ENCODE data around the gene CACNA2D4.

CACNA2D4 gene

DNA sequence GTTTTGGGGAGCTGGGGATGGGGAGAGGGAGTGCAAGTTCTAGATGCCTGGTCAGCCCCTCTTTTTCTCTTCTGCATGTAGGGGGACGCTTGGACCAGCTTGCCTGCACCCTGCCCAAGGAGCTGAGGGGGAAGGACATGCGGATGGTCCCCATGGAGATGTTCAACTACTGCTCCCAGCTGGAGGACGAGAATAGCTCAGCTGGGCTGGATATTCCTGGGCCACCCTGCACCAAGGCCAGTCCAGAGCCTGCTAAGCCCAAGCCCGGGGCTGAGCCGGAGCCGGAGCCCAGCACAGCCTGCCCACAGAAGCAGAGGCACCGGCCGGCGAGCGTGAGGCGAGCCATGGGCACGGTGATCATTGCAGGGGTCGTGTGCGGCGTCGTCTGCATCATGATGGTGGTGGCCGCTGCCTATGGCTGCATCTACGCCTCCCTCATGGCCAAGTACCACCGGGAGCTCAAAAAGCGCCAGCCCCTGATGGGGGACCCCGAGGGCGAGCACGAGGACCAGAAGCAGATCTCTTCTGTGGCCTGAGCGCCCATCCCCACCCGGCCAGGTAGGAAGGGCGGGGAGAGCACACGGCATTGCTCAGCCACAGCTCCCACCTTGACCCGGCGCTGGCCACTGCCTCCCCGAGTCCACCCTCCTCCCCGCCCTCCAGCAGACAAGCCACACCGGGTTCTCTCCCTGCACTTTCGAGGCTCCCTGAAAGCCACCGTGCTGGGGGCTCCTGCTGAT lies 84.1 kb downstream of the CACNA2D4 start:
- no peak overlapping the region for H3K4me3 ChIP-seq (ENCODE audit: low read depth, low read length)
- in situ Hi-C loops (cut with HindIII; ENCODE audit: low sequenced_read_pairs): no loop called here
- no peak for TF ChIP-seq CTCF (IDR thresholded peaks at IDR 0.05; ENCODE audit: low read depth, low read length, missing control alignments)
- DNase-seq (ENCODE audit: low read depth): no peak

- in situ Hi-C loops (cut with HindIII; ENCODE audit: low sequenced_read_pairs): no loop called here
- no peak for TF ChIP-seq CTCF (IDR thresholded peaks at IDR 0.05; ENCODE audit: low read depth, low read length, missing control alignments)
- DNase-seq (ENCODE audit: low read depth): no peak
- no peak overlapping the region for H3K4me3 ChIP-seq (ENCODE audit: low read depth, low read length)
Observed at GRCh38 chr12:1833596-1834028, 84.8 kb downstream of the CACNA2D4 start.

GRCh38 chr12:1832801-1833595 lies 85.5 kb downstream of the CACNA2D4 start:
- no peak overlapping the region for H3K4me3 ChIP-seq (ENCODE audit: low read depth, low read length)
- in situ Hi-C loops (cut with HindIII; ENCODE audit: low sequenced_read_pairs): no loop called here
- no peak for TF ChIP-seq CTCF (IDR thresholded peaks at IDR 0.05; ENCODE audit: low read depth, low read length, missing control alignments)
- no peak for DNase-seq (ENCODE audit: low read depth)

- no peak for TF ChIP-seq CTCF (IDR thresholded peaks at IDR 0.05; ENCODE audit: low read depth, low read length, missing control alignments)
- in situ Hi-C loops (cut with HindIII; ENCODE audit: low sequenced_read_pairs): no loop called here
- peak; percentile 40 for DNase-seq (ENCODE audit: low read depth)
- H3K4me3 ChIP-seq (ENCODE audit: low read depth, low read length): no peak overlapping the region
Observed at GRCh38 chr12:1830981-1831963, 87.2 kb downstream of the CACNA2D4 start.

- no peak overlapping the region for H3K4me3 ChIP-seq (ENCODE audit: low read depth, low read length)
- in situ Hi-C loops (cut with HindIII; ENCODE audit: low sequenced_read_pairs): no loop called here
- no peak for TF ChIP-seq CTCF (IDR thresholded peaks at IDR 0.05; ENCODE audit: low read depth, low read length, missing control alignments)
- DNase-seq (ENCODE audit: low read depth): no peak
Observed at GRCh38 chr12:1830401-1830845, 88.0 kb downstream of the CACNA2D4 start.

Measured in astrocyte of the cerebellum (primary cell).